H1 (cell line): ENCODE data around the gene FAM163A. TPM values are rescaled to one million over a fixed set of nuclear protein-coding genes. Genes with fewer than 3 reads are reported as not detected.

ENCODE experiments used
- CTCF ChIA-PET: fragments of 300-600 bp; sonication (Branson Sonifier 250); formaldehyde crosslinking; loops from one replicate; lab custom pipeline; 2021; ENCODE audit not compliant: partially characterized antibody; lab: Charles Lee
- POLR2A ChIA-PET: fragments of 300-600 bp; sonication (Branson Sonifier 250); formaldehyde crosslinking; loops from one replicate; lab custom pipeline; 2021; ENCODE audit warnings: inconsistent platforms; ENCODE audit not compliant: partially characterized antibody; lab: Charles Lee
- DNase-seq, 2 experiments: peaks; one replicate each; pipeline versions ENCODE4 v3.0.0 to v3.0.0-alpha.2; 2010 to 2022; ENCODE audit warnings: low spot score in 2 of 2, low read depth in 1 of 2, mixed read lengths in 1 of 2
- FAIRE-seq: peaks from 2 replicates; lab custom pipeline; 2011; peaks lifted over from hg19 to GRCh38; lab: Jason Lieb, UNC
- H2AFZ ChIP-seq: 2 replicates; pipeline ENCODE4 v1.8.1; 2012; ENCODE audit warnings: low read length, inconsistent platforms
- H2AK5ac ChIP-seq: 2 replicates; pipeline ENCODE4 v1.6.1; 2013; ENCODE audit warnings: low read depth, low read length
- H2BK120ac ChIP-seq: replicated peaks from 2 replicates; pipeline ENCODE3; 2013; ENCODE audit warnings: low read depth, low read length, inconsistent platforms
- H2BK12ac ChIP-seq: 2 replicates; pipeline ENCODE4 v1.6.1; 2013; ENCODE audit warnings: low read depth, low read length
- H2BK15ac ChIP-seq: 2 replicates; pipeline ENCODE4 v1.6.1; 2013; ENCODE audit warnings: low read length
- H2BK20ac ChIP-seq: 2 replicates; pipeline ENCODE4 v1.6.1; 2013; ENCODE audit warnings: low read length
- H2BK5ac ChIP-seq: 2 replicates; pipeline ENCODE4 v1.6.1; 2013; ENCODE audit warnings: low read depth, low read length
- H3K14ac ChIP-seq: 2 replicates; pipeline ENCODE4 v1.6.1; 2013; ENCODE audit warnings: inconsistent platforms; ENCODE audit not compliant: insufficient read length
- H3K18ac ChIP-seq: 2 replicates; pipeline ENCODE4 v1.6.1; 2013; ENCODE audit warnings: low read length; ENCODE audit errors: extremely low read depth
- H3K23ac ChIP-seq: 2 replicates; pipeline ENCODE4 v1.6.1; 2013; ENCODE audit warnings: inconsistent platforms; ENCODE audit not compliant: insufficient read length
- H3K23me2 ChIP-seq: 2 replicates; pipeline ENCODE4 v1.6.1; 2013; ENCODE audit warnings: low read depth, low read length
- H3K27ac ChIP-seq: 2 replicates; pipeline ENCODE4 v1.6.1; 2011; ENCODE audit warnings: low read depth, low read length, inconsistent platforms
- H3K27me3 ChIP-seq, 4 experiments: replicated peaks in 1 of 4; 1 replicate in 1 of 4; 2 replicates in 3 of 4; pipeline versions ENCODE4 v1.6.1 to v1.8.1; 2011 to 2013; ENCODE audit warnings: low read length in 3 of 4, mild to moderate bottlenecking in 3 of 4, inconsistent platforms in 2 of 4, mixed read lengths in 2 of 4, moderate library complexity in 1 of 4; ENCODE audit not compliant: control insufficient read depth in 3 of 4, insufficient read depth in 3 of 4; ENCODE audit errors: extremely low read depth in 1 of 4
- H3K36me3 ChIP-seq, 4 experiments: 2 replicates each; pipeline versions ENCODE4 v1.6.1 to v1.8.1; 2011 to 2013; ENCODE audit warnings: mild to moderate bottlenecking in 4 of 4, low read length in 3 of 4, moderate library complexity in 2 of 4, control low read depth in 1 of 4, inconsistent platforms in 1 of 4; ENCODE audit not compliant: insufficient read depth in 4 of 4, control insufficient read depth in 2 of 4
- H3K4ac ChIP-seq: replicated peaks from 2 replicates; pipeline ENCODE3; 2013; ENCODE audit warnings: low read length, low read depth, mixed read lengths, inconsistent platforms; ENCODE audit not compliant: insufficient read length
- H3K4me1 ChIP-seq, 4 experiments: replicated peaks in 1 of 4; 1 replicate in 1 of 4; 2 replicates in 3 of 4; pipeline versions ENCODE4 v1.6.1 to v1.8.1; 2011 to 2013; ENCODE audit warnings: low read length in 3 of 4, inconsistent platforms in 2 of 4, mixed read lengths in 1 of 4; ENCODE audit not compliant: insufficient read depth in 4 of 4, control insufficient read depth in 3 of 4
- H3K4me2 ChIP-seq, 2 experiments: 2 replicates each; pipeline versions ENCODE4 v1.6.1 to v1.8.1; 2011 to 2013; ENCODE audit warnings: low read depth in 2 of 2, low read length in 2 of 2, control low read depth in 1 of 2, inconsistent platforms in 1 of 2, mild to moderate bottlenecking in 1 of 2; ENCODE audit not compliant: insufficient read depth in 1 of 2
- H3K4me3 ChIP-seq, 4 experiments: fragments of 200-600, 300-600 bp in 1 of 4; sonication (generic), shearing (Covaris generic), sonication (Bioruptor Twin) in 1 of 4; 2 replicates each; pipeline versions ENCODE4 v1.5.1 to v1.8.1; 2011 to 2016; ENCODE audit warnings: low read length in 4 of 4, low read depth in 3 of 4, control low read depth in 2 of 4, inconsistent platforms in 2 of 4, mild to moderate bottlenecking in 2 of 4, mixed read lengths in 1 of 4, moderate library complexity in 1 of 4; ENCODE audit not compliant: insufficient read depth in 2 of 4; ENCODE audit errors: extremely low read depth in 1 of 4
- H3K56ac ChIP-seq: replicated peaks from 2 replicates; pipeline ENCODE3; 2013; ENCODE audit warnings: low read depth, mild to moderate bottlenecking, mixed read lengths, low read length, inconsistent platforms; ENCODE audit not compliant: insufficient read length
- H3K79me1 ChIP-seq: 2 replicates; pipeline ENCODE4 v1.6.1; 2013; ENCODE audit warnings: low read depth, low read length, control low read depth
- H3K79me2 ChIP-seq, 2 experiments: 2 replicates each; pipeline versions ENCODE4 v1.6.1 to v1.8.1; 2012 to 2013; ENCODE audit warnings: low read length in 2 of 2, mild to moderate bottlenecking in 2 of 2, inconsistent platforms in 1 of 2; ENCODE audit not compliant: insufficient read depth in 2 of 2, control insufficient read depth in 1 of 2
- H3K9ac ChIP-seq, 4 experiments: replicated peaks in 1 of 4; 1 replicate in 1 of 4; 2 replicates in 3 of 4; pipeline versions ENCODE4 v1.6.1 to v1.8.1; 2011 to 2013; ENCODE audit warnings: low read depth in 3 of 4, low read length in 3 of 4, control low read depth in 2 of 4, mild to moderate bottlenecking in 2 of 4, moderate library complexity in 2 of 4, inconsistent platforms in 1 of 4; ENCODE audit errors: extremely low read depth in 1 of 4
- H3K9me3 ChIP-seq, 2 experiments: 2 replicates each; pipeline versions ENCODE4 v1.6.1 to v1.8.1; 2012 to 2013; ENCODE audit warnings: mild to moderate bottlenecking in 2 of 2, moderate library complexity in 2 of 2, control low read depth in 1 of 2, inconsistent platforms in 1 of 2, low read depth in 1 of 2, low read length in 1 of 2, mixed read lengths in 1 of 2; ENCODE audit not compliant: insufficient read depth in 2 of 2
- H4K20me1 ChIP-seq, 2 experiments: replicated peaks in 1 of 2; 2 replicates each; pipeline versions ENCODE3 to v1.8.1; 2011 to 2013; ENCODE audit warnings: inconsistent platforms in 2 of 2, low read length in 2 of 2, mild to moderate bottlenecking in 1 of 2; ENCODE audit not compliant: insufficient read depth in 2 of 2, control insufficient read depth in 1 of 2
- H4K5ac ChIP-seq: 2 replicates; pipeline ENCODE4 v1.6.1; 2013; ENCODE audit warnings: low read length, low read depth, mixed read lengths, inconsistent platforms; ENCODE audit not compliant: insufficient read length
- H4K8ac ChIP-seq: 2 replicates; pipeline ENCODE4 v1.8.0; 2013; ENCODE audit warnings: mild to moderate bottlenecking, moderate library complexity, low read length, inconsistent platforms; ENCODE audit not compliant: insufficient read depth; ENCODE audit errors: extremely low read depth
- H4K91ac ChIP-seq: replicated peaks from 2 replicates; pipeline ENCODE3; 2013; ENCODE audit warnings: low read length, mixed read lengths, inconsistent platforms; ENCODE audit not compliant: insufficient read length
- BCL11A ChIP-seq, 2 experiments: IDR thresholded peaks; one replicate each; pipeline ENCODE4 v1.6.1; 2011; ENCODE audit warnings: low read depth in 2 of 2, low read length in 2 of 2, mild to moderate bottlenecking in 2 of 2
- CTCF ChIP-seq, 3 experiments: IDR thresholded peaks; 1 replicate in 2 of 3; 2 replicates in 1 of 3; pipeline versions ENCODE4 v1.5.1 to v1.6.1; 2011; ENCODE audit warnings: low read length in 3 of 3, mild to moderate bottlenecking in 3 of 3, inconsistent platforms in 2 of 3, low read depth in 1 of 3, moderate library complexity in 1 of 3; ENCODE audit not compliant: insufficient read depth in 1 of 3; ENCODE audit errors: control extremely low read depth in 1 of 3
- EGR1 ChIP-seq: IDR thresholded peaks from 2 replicates; pipeline ENCODE4 v1.6.1; 2011; ENCODE audit warnings: low read depth, low read length, borderline replicate concordance
- GTF2F1 ChIP-seq: IDR thresholded peaks from 2 replicates; pipeline ENCODE4 v1.6.1; 2012; ENCODE audit warnings: low read depth, low read length, improper control_type of control experiment, borderline replicate concordance
- KDM4A ChIP-seq: IDR thresholded peaks from one replicate; pipeline ENCODE4 v1.7.1; 2012; ENCODE audit warnings: low read depth, mild to moderate bottlenecking, moderate library complexity, low read length, inconsistent platforms; ENCODE audit not compliant: severe bottlenecking
- ZNF274 ChIP-seq: IDR thresholded peaks from 2 replicates; pipeline ENCODE4 v1.7.0; 2012; ENCODE audit warnings: low read length, borderline replicate concordance; ENCODE audit errors: extremely low read depth
- WGBS, 2 experiments: shearing (Covaris generic) in 1 of 2; methylation state at CpG; one replicate each; pipeline versions ENCODE4 v1.1.6 to v1.1.7; 2013 to 2015; ENCODE audit warnings: low lambda C conversion rate in 2 of 2, mixed read lengths in 2 of 2, inconsistent platforms in 1 of 2, low coverage in 1 of 2, missing lambda C conversion rate in 1 of 2; ENCODE audit not compliant: insufficient replicate concordance in 2 of 2, insufficient coverage in 1 of 2, insufficient read length in 1 of 2; ENCODE audit errors: extremely low coverage in 1 of 2, missing lambda C conversion rate in 1 of 2; 5-methylcytosine and 5-hydroxymethylcytosine counted together
- polyA plus RNA-seq, 7 experiments: library from polyadenylated mRNA; depleted of rRNA in 3 of 7; stranded (reverse) in 5 of 7; unstranded in 2 of 7; fragments of >200 nt in 5 of 7; fragments of 200-250 nt in 2 of 7; gene quantifications; 1 replicate in 5 of 7; 2 replicates in 1 of 7; 4 replicates in 1 of 7; pipeline versions ENCODE4 v1.2.1 to v1.2.3, GENCODE V29; 2011 to 2013; ENCODE audit warnings: missing spikeins in 2 of 7, mixed read lengths in 2 of 7
- total RNA-seq: library from RNA; stranded (reverse); fragmentation: NEBNext Ultra II Directional; extraction: Animal tissue kit (Norgen Biotek cat#: 25700); gene quantifications from 2 replicates; pipeline ENCODE4 v1.2.1, GENCODE V29; 2021

FAM163A gene
- total and polyA plus RNA-seq, 2 of the 8 experiments (the other 6 are each of a cell fraction or from before 2014, with no cell fraction given) = 0.13 to 0.18 TPM

DNA sequence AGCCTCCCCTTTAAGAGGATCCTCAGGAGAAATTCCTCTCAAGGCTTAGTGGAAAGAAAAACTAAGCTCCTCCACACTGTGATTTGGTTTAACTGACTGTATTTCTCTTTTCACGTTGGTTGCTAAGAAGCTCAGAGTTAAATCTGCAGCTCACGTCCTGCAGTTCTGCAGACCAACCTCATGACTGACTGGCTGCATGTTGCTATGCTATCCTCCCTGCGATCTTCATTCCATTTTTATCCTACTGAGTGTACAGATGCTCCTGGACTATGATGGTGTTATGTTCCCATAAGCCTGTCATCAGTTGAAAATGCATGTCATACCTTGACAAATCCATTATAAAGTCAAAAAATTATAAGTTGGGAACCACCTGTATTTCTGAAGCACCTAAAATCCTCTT, 34.6 kb downstream of the FAM163A start:
- no peak for DNase-seq

More for the DNA sequence above, 34.6 kb downstream of the FAM163A start:
- 93% methylated on average over 3 of the region's 3 CpGs; no CpG with 5 or more reads in 1 of the 2 experiments for WGBS, 2 experiments
- H2AFZ ChIP-seq = no peak overlapping the region
- no peaks in the 10 kb centered on the region for H3K23me2 ChIP-seq
- H2BK20ac ChIP-seq = no peak overlapping the region
- no peak overlapping the region for H3K27ac ChIP-seq
- H4K91ac ChIP-seq = no peak overlapping the region
- TF ChIP-seq ZNF274 = no peak
- TF ChIP-seq BCL11A (IDR thresholded peaks at IDR 0.05; ENCODE audit: low read depth in 2 of 2, low read length in 2 of 2) = no peak
- no peak for TF ChIP-seq KDM4A
- no peak for TF ChIP-seq CTCF (IDR thresholded peaks at IDR 0.05; ENCODE audit: control extremely low read depth in 1 of 3, insufficient read depth in 1 of 3, low read depth in 1 of 3, low read length in 3 of 3)
- TF ChIP-seq EGR1 = no peak
- TF ChIP-seq GTF2F1 = no peak
- ChIA-PET CTCF (interaction anchor here (0.8 to 4.5 kb wide), 5 partner anchors 13 to 70 kb away, joined by 3 to 22 read pairs (median 3); no protein-coding TSS in a partner anchor), POLR2A (no interaction called here)
- H2BK120ac ChIP-seq = no peak overlapping the region
- no peak for FAIRE-seq
- no peaks in the 10 kb centered on the region for H3K27me3 ChIP-seq
- H2BK12ac ChIP-seq = no peak overlapping the region
- no peak overlapping the region for H2BK15ac ChIP-seq
- H4K5ac ChIP-seq = no peak overlapping the region
- no peak overlapping the region for H3K23ac ChIP-seq
- no peak overlapping the region for H3K18ac ChIP-seq
- no peak overlapping the region for H4K8ac ChIP-seq
- no peak overlapping the region for H3K14ac ChIP-seq
- no peaks in the 10 kb centered on the region for H3K79me1 ChIP-seq
- no peaks in the 10 kb centered on the region for H4K20me1 ChIP-seq
- H3K4me2 ChIP-seq = no peak overlapping the region
- no peaks in the 10 kb centered on the region for H3K9me3 ChIP-seq
- H3K56ac ChIP-seq = no peak overlapping the region
- H3K4me3 ChIP-seq = no peak overlapping the region
- H3K4ac ChIP-seq = no peak overlapping the region
- H3K79me2 ChIP-seq = no peaks in the 10 kb centered on the region
- H3K36me3 ChIP-seq = no peaks in the 10 kb centered on the region
- H3K9ac ChIP-seq = no peak overlapping the region
- no peak overlapping the region for H2BK5ac ChIP-seq
- no peak overlapping the region for H2AK5ac ChIP-seq
- H3K4me1 ChIP-seq = no peaks in the 10 kb centered on the region
